ENCODE data around the gene ADGB.

The ADGB gene

GRCh38 chr6:146861029-146861563 is 262.3 kb downstream of the ADGB start:
- no peak for DNase-seq (ENCODE audit: low read depth in 1 of 2, low spot score in 1 of 2)
- Histone ChIP-seq H3K27me3 (ENCODE audit: insufficient read depth, poor library complexity, severe bottlenecking) (no peaks in the 10 kb centered on the region), H3K4me3 (replicated peaks; ENCODE audit: insufficient read depth, low read length) (no peak overlapping the region), H3K27ac (replicated peaks) (no peak overlapping the region)
- TF ChIP-seq SPI1 (IDR thresholded peaks at IDR 0.05; ENCODE audit: borderline replicate concordance, low read depth) (no peak), POLR2AphosphoS5 (IDR thresholded peaks at IDR 0.05; ENCODE audit: low read depth) (no peak), REST (IDR thresholded peaks at IDR 0.05; ENCODE audit: insufficient replicate concordance, low read depth) (no peak), GABPA (IDR thresholded peaks at IDR 0.05; ENCODE audit: low read depth) (no peak)
- TF ChIP-seq, protein P1, sequence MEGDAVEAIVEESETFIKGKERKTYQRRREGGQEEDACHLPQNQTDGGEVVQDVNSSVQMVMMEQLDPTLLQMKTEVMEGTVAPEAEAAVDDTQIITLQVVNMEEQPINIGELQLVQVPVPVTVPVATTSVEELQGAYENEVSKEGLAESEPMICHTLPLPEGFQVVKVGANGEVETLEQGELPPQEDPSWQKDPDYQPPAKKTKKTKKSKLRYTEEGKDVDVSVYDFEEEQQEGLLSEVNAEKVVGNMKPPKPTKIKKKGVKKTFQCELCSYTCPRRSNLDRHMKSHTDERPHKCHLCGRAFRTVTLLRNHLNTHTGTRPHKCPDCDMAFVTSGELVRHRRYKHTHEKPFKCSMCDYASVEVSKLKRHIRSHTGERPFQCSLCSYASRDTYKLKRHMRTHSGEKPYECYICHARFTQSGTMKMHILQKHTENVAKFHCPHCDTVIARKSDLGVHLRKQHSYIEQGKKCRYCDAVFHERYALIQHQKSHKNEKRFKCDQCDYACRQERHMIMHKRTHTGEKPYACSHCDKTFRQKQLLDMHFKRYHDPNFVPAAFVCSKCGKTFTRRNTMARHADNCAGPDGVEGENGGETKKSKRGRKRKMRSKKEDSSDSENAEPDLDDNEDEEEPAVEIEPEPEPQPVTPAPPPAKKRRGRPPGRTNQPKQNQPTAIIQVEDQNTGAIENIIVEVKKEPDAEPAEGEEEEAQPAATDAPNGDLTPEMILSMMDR (IDR thresholded peaks at IDR 0.05; ENCODE audit: insufficient read depth, low read length): no peak

- TF ChIP-seq SPI1 (IDR thresholded peaks at IDR 0.05; ENCODE audit: borderline replicate concordance, low read depth) (no peak), GABPA (IDR thresholded peaks at IDR 0.05; ENCODE audit: low read depth) (no peak), POLR2AphosphoS5 (IDR thresholded peaks at IDR 0.05; ENCODE audit: low read depth) (no peak), REST (IDR thresholded peaks at IDR 0.05; ENCODE audit: insufficient replicate concordance, low read depth) (no peak)
- TF ChIP-seq, protein P1 (IDR thresholded peaks at IDR 0.05; ENCODE audit: insufficient read depth, low read length): no peak
- H3K27ac ChIP-seq (replicated peaks): no peak overlapping the region
- H3K4me3 ChIP-seq (replicated peaks; ENCODE audit: insufficient read depth, low read length): no peak overlapping the region
- H3K27me3 ChIP-seq (ENCODE audit: insufficient read depth, poor library complexity, severe bottlenecking): no peaks in the 10 kb centered on the region
- DNase-seq (ENCODE audit: low read depth in 1 of 2, low spot score in 1 of 2): no peak
These were observed 262.9 kb downstream of the ADGB start for GRCh38 chr6:146861716-146862115.

GRCh38 chr6:146862508-146862919 is 263.7 kb downstream of the ADGB start:
- no peak for TF ChIP-seq SPI1 (IDR thresholded peaks at IDR 0.05; ENCODE audit: borderline replicate concordance, low read depth)
- TF ChIP-seq, protein P1 (IDR thresholded peaks at IDR 0.05; ENCODE audit: insufficient read depth, low read length): no peak
- no peak for TF ChIP-seq POLR2AphosphoS5 (IDR thresholded peaks at IDR 0.05; ENCODE audit: low read depth)
- no peak for TF ChIP-seq REST (IDR thresholded peaks at IDR 0.05; ENCODE audit: insufficient replicate concordance, low read depth)
- TF ChIP-seq GABPA (IDR thresholded peaks at IDR 0.05; ENCODE audit: low read depth): no peak
- no peak overlapping the region for H3K27ac ChIP-seq (replicated peaks)
- no peak for DNase-seq (ENCODE audit: low read depth in 1 of 2, low spot score in 1 of 2)
- H3K4me3 ChIP-seq (replicated peaks; ENCODE audit: insufficient read depth, low read length): no peak overlapping the region
- no peaks in the 10 kb centered on the region for H3K27me3 ChIP-seq (ENCODE audit: insufficient read depth, poor library complexity, severe bottlenecking)
